ENCODE results near the gene RTL10.

The RTL10 gene

DNA sequence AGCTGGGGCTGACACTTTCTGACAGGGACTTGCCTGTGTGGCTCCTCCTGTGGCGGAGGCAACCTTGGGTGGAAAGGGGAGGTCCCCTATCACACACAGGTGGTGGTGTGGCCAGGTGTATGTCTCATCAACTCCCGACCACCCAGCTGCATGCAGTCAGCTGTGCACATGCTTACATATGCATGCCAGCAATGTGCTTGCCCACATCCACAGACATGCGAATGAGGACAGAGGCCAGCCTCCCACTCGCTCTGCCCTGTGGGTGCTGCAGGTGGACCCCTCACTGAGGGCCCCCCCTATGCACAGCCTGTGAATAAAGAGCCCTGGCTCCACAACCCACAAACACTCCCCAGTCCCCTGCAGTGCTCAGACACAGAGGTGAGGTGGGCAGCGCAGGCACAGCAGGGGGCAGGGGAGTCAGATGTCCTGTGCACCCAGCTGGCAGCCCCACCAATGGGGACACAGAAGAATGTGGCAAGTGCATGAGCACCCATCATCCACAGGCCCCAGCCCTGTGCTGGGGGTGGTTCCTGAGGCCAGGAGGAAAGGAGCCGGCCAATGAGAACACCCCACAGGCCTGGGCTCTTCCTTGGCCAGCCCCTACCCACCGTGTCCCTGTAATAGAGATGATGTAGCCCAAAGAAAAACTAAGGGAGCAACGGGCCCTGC, 9.5 kb downstream of the RTL10 start:
- no peak for DNase-seq (ENCODE audit: low read depth)
- TF ChIP-seq, protein P1, sequence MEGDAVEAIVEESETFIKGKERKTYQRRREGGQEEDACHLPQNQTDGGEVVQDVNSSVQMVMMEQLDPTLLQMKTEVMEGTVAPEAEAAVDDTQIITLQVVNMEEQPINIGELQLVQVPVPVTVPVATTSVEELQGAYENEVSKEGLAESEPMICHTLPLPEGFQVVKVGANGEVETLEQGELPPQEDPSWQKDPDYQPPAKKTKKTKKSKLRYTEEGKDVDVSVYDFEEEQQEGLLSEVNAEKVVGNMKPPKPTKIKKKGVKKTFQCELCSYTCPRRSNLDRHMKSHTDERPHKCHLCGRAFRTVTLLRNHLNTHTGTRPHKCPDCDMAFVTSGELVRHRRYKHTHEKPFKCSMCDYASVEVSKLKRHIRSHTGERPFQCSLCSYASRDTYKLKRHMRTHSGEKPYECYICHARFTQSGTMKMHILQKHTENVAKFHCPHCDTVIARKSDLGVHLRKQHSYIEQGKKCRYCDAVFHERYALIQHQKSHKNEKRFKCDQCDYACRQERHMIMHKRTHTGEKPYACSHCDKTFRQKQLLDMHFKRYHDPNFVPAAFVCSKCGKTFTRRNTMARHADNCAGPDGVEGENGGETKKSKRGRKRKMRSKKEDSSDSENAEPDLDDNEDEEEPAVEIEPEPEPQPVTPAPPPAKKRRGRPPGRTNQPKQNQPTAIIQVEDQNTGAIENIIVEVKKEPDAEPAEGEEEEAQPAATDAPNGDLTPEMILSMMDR (IDR thresholded peaks at IDR 0.05; ENCODE audit: low read depth, low read length, missing control alignments) = no peak
- no peak overlapping the region for H3K4me3 ChIP-seq (ENCODE audit: low read depth, low read length)

DNA sequence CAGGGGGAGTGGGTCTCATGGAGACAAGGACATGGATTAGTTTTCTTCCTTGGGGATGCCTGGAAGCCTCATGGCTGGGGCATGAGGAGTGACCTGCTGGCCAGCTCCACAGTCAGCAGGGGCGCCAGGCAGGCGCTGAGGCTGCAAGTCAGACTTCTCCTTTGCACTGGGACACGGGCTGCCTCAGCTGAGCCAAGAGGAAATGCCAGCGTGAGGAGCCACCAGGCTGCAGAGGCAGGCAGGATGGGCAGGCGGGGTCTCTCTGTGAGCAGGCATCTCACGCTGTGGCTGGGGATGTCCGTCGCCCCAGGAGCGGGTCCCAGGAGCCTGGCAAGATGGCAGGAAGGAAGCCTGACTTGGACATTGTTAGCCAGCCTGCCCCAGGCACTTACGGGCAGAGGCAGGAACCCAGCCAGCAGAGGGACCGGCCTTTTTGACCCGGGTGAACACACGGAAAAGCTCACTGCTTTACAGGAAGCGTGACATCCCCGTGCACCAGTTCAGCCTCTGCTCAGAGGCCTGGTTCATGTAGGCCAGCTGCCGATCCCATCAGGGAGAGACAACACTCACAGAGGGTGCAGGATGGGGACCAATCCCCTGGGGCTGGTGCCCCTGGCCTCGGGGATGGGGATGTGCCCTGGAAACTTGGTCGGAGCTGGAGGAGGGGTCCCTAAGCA, 10.2 kb downstream of the RTL10 start:
- TF ChIP-seq, protein P1 (IDR thresholded peaks at IDR 0.05; ENCODE audit: low read depth, low read length, missing control alignments) = no peak
- no peak overlapping the region for H3K4me3 ChIP-seq (ENCODE audit: low read depth, low read length)
- no peak for DNase-seq (ENCODE audit: low read depth)

DNA sequence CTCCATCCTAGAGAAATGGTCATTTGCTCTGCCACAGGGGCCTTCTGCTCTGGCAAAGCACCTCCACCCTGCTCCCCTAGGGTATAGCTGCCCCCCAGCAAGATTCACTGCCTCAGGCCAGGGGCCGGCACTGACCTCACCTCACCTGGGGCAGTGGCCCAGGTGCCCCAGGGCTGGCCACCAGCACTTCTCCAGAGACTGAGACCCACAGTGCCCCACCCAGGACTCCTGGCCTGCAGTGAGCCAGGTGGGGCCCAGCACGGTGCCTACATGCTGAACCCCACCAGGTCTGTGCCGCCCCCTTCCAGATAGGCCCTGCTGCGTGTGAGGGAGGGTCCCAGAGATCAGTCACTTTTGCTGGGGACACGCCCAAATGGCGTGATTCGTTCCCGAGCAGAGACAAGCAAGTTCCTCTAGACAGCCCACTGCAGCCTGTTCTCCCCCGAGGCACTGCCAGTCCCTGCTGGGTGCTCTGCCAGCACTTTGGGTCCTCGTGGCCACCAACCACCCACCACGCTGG, 10.8 kb downstream of the RTL10 start:
- H3K4me3 ChIP-seq (ENCODE audit: low read depth, low read length) = no peak overlapping the region
- DNase-seq (ENCODE audit: low read depth) = no peak
- TF ChIP-seq, protein P1 (IDR thresholded peaks at IDR 0.05; ENCODE audit: low read depth, low read length, missing control alignments) = no peak

DNA sequence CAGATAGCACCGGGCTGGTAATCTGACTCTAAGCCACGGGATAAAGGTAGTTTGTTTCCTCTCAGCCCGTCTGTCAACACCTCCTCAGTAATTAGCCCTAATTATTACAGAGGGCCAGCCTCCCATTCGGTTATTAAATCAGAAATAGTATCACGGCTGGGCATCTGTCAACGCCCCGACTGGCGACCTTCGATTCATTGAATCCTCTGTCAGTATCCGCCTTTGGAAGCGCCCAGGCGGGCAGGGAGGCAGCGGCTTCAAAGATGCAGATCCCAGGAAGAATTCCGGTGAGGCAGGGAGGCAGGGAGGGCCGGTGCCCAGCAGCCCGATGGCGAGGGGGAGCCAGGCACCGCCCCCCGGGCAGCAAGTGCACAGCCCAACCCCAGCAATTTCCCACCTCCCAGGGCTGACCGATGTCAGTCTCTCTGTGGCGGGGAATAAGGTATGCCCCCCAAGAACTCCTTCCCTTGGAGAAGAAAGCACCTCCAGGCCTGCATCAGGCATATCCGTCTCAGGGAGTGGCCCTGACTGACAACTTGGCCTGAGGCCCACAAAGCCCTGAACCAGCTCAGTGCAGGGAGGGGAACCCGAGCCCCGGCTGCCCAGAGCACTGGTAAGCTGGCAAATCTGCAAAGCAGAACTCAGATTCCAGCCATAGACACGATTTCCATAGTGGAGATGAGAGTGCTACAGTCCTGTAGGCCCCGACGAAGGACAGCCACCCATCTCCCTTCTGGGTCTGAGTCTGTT, 11.4 kb downstream of the RTL10 start:
- H3K4me3 ChIP-seq (ENCODE audit: low read depth, low read length) = no peak overlapping the region
- DNase-seq (ENCODE audit: low read depth) = no peak
- TF ChIP-seq, protein P1 (IDR thresholded peaks at IDR 0.05; ENCODE audit: low read depth, low read length, missing control alignments) = no peak

DNA sequence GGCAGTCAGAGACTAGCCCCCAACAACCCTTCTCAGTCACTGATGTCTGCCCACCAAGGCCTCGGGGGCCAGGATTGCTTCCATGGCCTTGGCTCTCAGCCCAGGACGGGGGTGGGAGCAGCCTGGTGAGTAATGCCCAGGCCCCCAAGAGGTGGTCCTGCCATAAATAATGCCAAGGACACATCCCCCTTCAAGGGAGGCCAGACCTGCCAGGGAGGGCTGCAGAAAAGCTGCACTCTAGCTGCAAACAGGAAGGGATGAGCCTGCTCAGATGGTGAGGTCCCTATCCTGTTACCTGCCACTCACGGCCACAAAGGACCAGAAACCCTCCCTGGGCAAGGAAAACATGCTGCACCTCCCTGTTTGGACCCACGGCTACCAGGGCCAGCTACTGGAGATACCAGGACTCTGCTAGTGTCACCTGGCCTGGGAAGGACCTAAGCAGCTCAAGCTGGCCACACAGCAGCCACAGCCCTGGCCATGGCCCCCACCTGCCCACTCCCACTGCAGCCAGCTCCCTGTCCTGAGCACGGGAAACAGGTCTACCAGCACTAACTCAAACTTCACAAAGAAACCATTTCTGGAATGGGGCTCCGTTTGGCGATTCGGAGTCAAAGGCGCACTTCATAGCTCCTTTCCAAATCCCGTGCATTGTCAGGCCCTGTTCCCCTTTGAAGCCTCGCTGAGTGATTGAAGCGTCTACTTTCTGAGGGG, 12.1 kb downstream of the RTL10 start:
- no peak overlapping the region for H3K4me3 ChIP-seq (ENCODE audit: low read depth, low read length)
- DNase-seq (ENCODE audit: low read depth) = no peak
- TF ChIP-seq, protein P1 (IDR thresholded peaks at IDR 0.05; ENCODE audit: low read depth, low read length, missing control alignments) = no peak

GRCh38 chr22:19841641-19842392, 12.9 kb downstream of the RTL10 start:
- DNase-seq (ENCODE audit: low read depth) = no peak
- TF ChIP-seq, protein P1 (IDR thresholded peaks at IDR 0.05; ENCODE audit: low read depth, low read length, missing control alignments) = no peak
- no peak overlapping the region for H3K4me3 ChIP-seq (ENCODE audit: low read depth, low read length)
